ENCODE results near the gene PAIP2.
"Not testable (repeated sequence)": the region's sequence is repeated elsewhere in the genome, so short reads cannot be mapped to it uniquely, and the experiment has no call there.

PAIP2 gene

GRCh38 chr5:139335811-139336210 lies 5.8 kb upstream of the PAIP2 start:
- DNase-seq, result no peak

- DNase-seq, result no peak
These were observed 1.6 kb upstream of the PAIP2 start for GRCh38 chr5:139340051-139340450.

- no peak for DNase-seq
These were observed 416 bp upstream of the PAIP2 start for GRCh38 chr5:139341187-139341688.

- no peak for DNase-seq
These were observed 719 bp downstream of the PAIP2 start for GRCh38 chr5:139342423-139342723.

- DNase-seq, result no peak
These were observed 1.8 kb downstream of the PAIP2 start for GRCh38 chr5:139343476-139343875.

GRCh38 chr5:139344177-139344576 lies 2.5 kb downstream of the PAIP2 start:
- DNase-seq, result no peak

GRCh38 chr5:139345442-139345841 lies 3.8 kb downstream of the PAIP2 start:
- DNase-seq, result not testable (repeated sequence)

GRCh38 chr5:139347863-139348262 lies 6.2 kb downstream of the PAIP2 start:
- DNase-seq, result not testable (repeated sequence)

- no peak for DNase-seq
These were observed 12.5 kb downstream of the PAIP2 start for GRCh38 chr5:139354186-139354585.

GRCh38 chr5:139355900-139356299 lies 14.2 kb downstream of the PAIP2 start:
- DNase-seq, result not testable (repeated sequence)

GRCh38 chr5:139358064-139358463 lies 16.4 kb downstream of the PAIP2 start:
- DNase-seq, result no peak

- no peak for DNase-seq
These were observed 18.7 kb downstream of the PAIP2 start for GRCh38 chr5:139360384-139360783.

GRCh38 chr5:139361835-139362429 lies 20.3 kb downstream of the PAIP2 start:
- DNase-seq, result no peak

GRCh38 chr5:139363937-139364336 lies 22.3 kb downstream of the PAIP2 start:
- no peak for DNase-seq

GRCh38 chr5:139364466-139364865 lies 22.8 kb downstream of the PAIP2 start:
- DNase-seq, result no peak

- DNase-seq, result no peak
These were observed 27.0 kb downstream of the PAIP2 start for GRCh38 chr5:139368613-139369012.

GRCh38 chr5:139369181-139369580 lies 27.5 kb downstream of the PAIP2 start:
- no peak for DNase-seq

GRCh38 chr5:139371482-139372435 lies 30.1 kb downstream of the PAIP2 start:
- DNase-seq, result no peak

- no peak for DNase-seq
These were observed 33.3 kb downstream of the PAIP2 start for GRCh38 chr5:139374909-139375308.

- no peak for DNase-seq
These were observed 34.7 kb downstream of the PAIP2 start for GRCh38 chr5:139376364-139376763.

GRCh38 chr5:139377226-139377625 lies 35.6 kb downstream of the PAIP2 start:
- no peak for DNase-seq

- DNase-seq, result no peak
These were observed 36.6 kb downstream of the PAIP2 start for GRCh38 chr5:139378101-139378825.

- no peak for DNase-seq
These were observed 37.3 kb downstream of the PAIP2 start for GRCh38 chr5:139378941-139379361.
